HG02610 (cell line): ENCODE measurements around the gene SPAG7.

Experiments used
- ATAC-seq: cut with Tn5 transposase; IDR thresholded peaks from one replicate; pipeline ENCODE4 v1.9.1; 2021; ENCODE audit warnings: mild to moderate bottlenecking, moderate library complexity; ENCODE audit not compliant: unreplicated experiment

Gene SPAG7

GRCh38 chr17:4950746-4951204 is 16.8 kb downstream of the SPAG7 start, which contains the start of gene ENO3:
Gene ENO3, plus strand, starts transcription at chr17:4951119. Its CDS starts 711 bp downstream, at chr17:4951830.
- ATAC-seq, result no peak

GRCh38 chr17:4950075-4950745 is 17.4 kb downstream of the SPAG7 start:
- ATAC-seq, result no peak

- ATAC-seq, result peak; percentile 24
These were observed 18.1 kb downstream of the SPAG7 start for GRCh38 chr17:4949321-4950074.

- ATAC-seq, result peak; percentile 26
These were observed 18.7 kb downstream of the SPAG7 start for GRCh38 chr17:4948931-4949320.

GRCh38 chr17:4948166-4948930 is 19.3 kb downstream of the SPAG7 start, which contains the start of gene PFN1:
Gene PFN1, minus strand, starts transcription at chr17:4948530. Its CDS starts 136 bp downstream, at chr17:4948394.
- ATAC-seq, result no peak

GRCh38 chr17:4947411-4948165 is 20.0 kb downstream of the SPAG7 start:
- no peak for ATAC-seq

GRCh38 chr17:4947010-4947410 is 20.6 kb downstream of the SPAG7 start:
- ATAC-seq, result no peak

- no peak for ATAC-seq
These were observed 21.2 kb downstream of the SPAG7 start for GRCh38 chr17:4946312-4946976.

GRCh38 chr17:4945944-4946280 is 21.7 kb downstream of the SPAG7 start:
- no peak for ATAC-seq

GRCh38 chr17:4945176-4945943 is 22.3 kb downstream of the SPAG7 start:
- no peak for ATAC-seq

GRCh38 chr17:4944554-4945175 is 23.0 kb downstream of the SPAG7 start:
- ATAC-seq, result no peak

- no peak for ATAC-seq
These were observed 23.5 kb downstream of the SPAG7 start for GRCh38 chr17:4944163-4944553.

GRCh38 chr17:4942760-4943508 is 24.7 kb downstream of the SPAG7 start:
- ATAC-seq, result no peak

- ATAC-seq, result no peak
These were observed 26.4 kb downstream of the SPAG7 start for GRCh38 chr17:4941319-4941610.

GRCh38 chr17:4940555-4941318 is 26.9 kb downstream of the SPAG7 start:
- no peak for ATAC-seq

- peak; percentile 65 for ATAC-seq
These were observed 27.6 kb downstream of the SPAG7 start, which contains the start of the genes RNF167 and SLC25A11 for GRCh38 chr17:4939796-4940554. Gene RNF167, plus strand, starts transcription at chr17:4940268. Its CDS starts 642 bp downstream, at chr17:4940910. Gene SLC25A11, minus strand, starts transcription at chr17:4940046. Its CDS starts 136 bp downstream, at chr17:4939910.

- ATAC-seq, result peak; percentile 4
These were observed 28.1 kb downstream of the SPAG7 start for GRCh38 chr17:4939546-4939795.
